Measurements from ENCODE around the gene LHX8.

Gene LHX8

GRCh38 chr1:75203415-75204277 lies 69.5 kb downstream of the LHX8 start:
- DNase-seq (ENCODE audit: low read depth, low spot score), result no peak

GRCh38 chr1:75208862-75209261 lies 74.7 kb downstream of the LHX8 start:
- no peak for DNase-seq (ENCODE audit: low read depth, low spot score)
